AG04450 (cell line): ENCODE data around the gene GUCA2A. TPM values are rescaled to one million over a fixed set of nuclear protein-coding genes. Genes with fewer than 3 reads are reported as not detected.

ENCODE experiments used
- CTCF ChIA-PET: fragments of 300-600, 350-600 bp; formaldehyde crosslinking; extraction: SDS; loops from one replicate; lab custom pipeline; 2022; ENCODE audit warnings: antibody characterized with exemption, inconsistent platforms; lab: Charles Lee
- POLR2A ChIA-PET: fragments of 350-600 bp; formaldehyde crosslinking; extraction: SDS; loops from one replicate; lab custom pipeline; 2021; ENCODE audit warnings: antibody characterized with exemption, inconsistent platforms; lab: Yijun Ruan, JAX
- DNase-seq: peaks from one replicate; pipeline ENCODE4 v3.0.0-alpha.2; 2011; ENCODE audit warnings: low read depth, low spot score
- H3K27ac ChIP-seq: one replicate; pipeline ENCODE4 v1.5.1; 2012; ENCODE audit warnings: low read depth, low read length, control low read depth
- H3K27me3 ChIP-seq: one replicate; pipeline ENCODE4 v1.6.0; 2012; ENCODE audit warnings: low read length; ENCODE audit not compliant: control insufficient read depth, insufficient read depth
- H3K4me3 ChIP-seq: 2 replicates; pipeline ENCODE4 v1.5.1; 2011; ENCODE audit warnings: mild to moderate bottlenecking, low read depth, low read length, control low read depth
- H3K9me3 ChIP-seq: 2 replicates; pipeline ENCODE4 v1.5.1; 2012; ENCODE audit warnings: low read length; ENCODE audit not compliant: control insufficient read depth, insufficient read depth
- CTCF ChIP-seq: IDR thresholded peaks from 2 replicates; pipeline ENCODE4 v1.5.1; 2011; ENCODE audit warnings: low read depth, low read length, control low read depth, inconsistent platforms
- polyA plus RNA-seq: library from polyadenylated mRNA; depleted of rRNA; stranded (reverse); fragments of >200 nt; gene quantifications from 2 replicates; pipeline ENCODE4 v1.2.3, GENCODE V29; 2011

The GUCA2A gene
- polyA plus RNA-seq, 1 experiment = not detected

DNA sequence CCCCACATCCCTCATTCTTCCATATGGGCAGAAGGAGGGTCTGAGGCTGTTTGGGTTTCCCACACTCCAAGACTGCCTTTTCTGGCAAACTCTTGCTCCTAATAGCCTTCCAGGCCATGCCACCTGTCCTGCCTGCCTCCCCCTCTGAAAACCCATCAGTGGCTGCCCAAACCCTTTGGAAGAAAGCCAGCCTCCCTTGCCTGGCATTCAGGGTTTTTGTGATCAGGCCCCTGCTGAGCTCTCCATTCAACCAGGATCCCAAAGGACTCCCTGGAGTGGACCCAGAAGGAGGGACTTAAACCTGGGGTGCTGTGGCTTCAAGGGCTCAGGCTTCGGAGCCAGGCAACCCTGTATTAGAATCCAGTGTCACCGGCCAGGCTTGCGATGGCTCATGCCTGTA, 4.2 kb upstream of the GUCA2A start:
- Histone ChIP-seq H3K27ac (no peak overlapping the region), H3K9me3 (no peaks in the 10 kb centered on the region), H3K4me3 (no peak overlapping the region), H3K27me3 (no peaks in the 10 kb centered on the region)
- ChIA-PET CTCF (no interaction called here), POLR2A (no interaction called here)
- no peak for TF ChIP-seq CTCF
- no peak for DNase-seq

DNA sequence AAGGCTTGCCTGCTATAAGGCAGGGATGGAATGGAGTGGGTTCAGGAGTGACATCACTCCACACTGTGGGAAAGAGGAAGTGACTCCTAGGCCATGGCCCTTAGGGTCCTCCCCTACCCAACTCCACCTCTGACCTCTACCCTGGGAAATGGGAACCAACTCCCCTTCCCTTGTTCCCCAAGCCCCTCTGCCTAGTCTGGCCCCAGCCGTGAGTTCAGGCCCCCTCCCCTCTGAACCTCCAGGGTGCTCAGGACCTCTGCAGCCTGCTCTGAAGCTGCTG, 3.8 kb upstream of the GUCA2A start:
- H3K27ac ChIP-seq = no peak overlapping the region
- DNase-seq = no peak
- peaks cover under 1% of the 10 kb centered on the region for H3K27me3 ChIP-seq
- TF ChIP-seq CTCF = no peak
- H3K4me3 ChIP-seq = no peak overlapping the region
- peaks cover 2% of the 10 kb centered on the region; the same call in 1 of the 2 replicates for H3K9me3 ChIP-seq
- POLR2A ChIA-PET = no interaction called here
- CTCF ChIA-PET = no interaction called here

DNA sequence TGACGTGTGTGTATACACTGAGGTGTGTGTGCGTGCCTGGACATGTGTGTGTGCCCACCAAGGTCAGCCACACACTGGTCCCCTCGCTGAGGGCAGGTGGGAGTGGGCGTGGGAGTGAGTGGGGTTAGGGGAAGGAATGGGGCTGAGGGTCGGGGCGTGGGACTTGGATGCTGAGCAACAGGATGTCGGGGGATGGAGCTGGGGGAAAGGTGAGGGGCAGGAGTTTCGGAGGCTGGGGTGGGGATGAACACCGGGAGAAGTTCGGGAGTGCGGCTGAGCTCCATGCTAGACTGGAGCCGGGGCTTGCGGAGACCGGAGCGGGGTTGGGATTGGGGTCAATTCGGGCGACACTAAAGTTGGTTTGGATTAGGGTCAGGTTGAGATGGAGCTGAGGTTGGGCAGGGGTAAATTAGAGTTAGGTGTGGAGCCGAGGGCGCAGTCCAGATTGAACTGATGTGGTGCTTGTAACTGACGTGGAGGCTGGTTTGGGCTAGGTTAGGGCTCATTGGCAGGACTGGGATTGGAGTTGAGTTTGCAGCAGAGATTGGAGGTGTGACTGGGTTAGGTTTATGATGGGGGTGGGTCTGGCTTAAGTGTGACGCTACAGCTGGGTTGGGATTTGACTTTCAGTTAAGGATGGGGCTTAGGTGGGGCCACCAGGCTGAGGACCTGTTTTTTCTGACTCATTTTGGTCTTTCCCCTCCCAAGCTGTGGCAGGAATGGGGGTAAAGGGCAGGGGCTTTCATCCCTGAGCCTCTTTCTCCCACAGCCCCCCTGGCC, 3.3 kb upstream of the GUCA2A start:
- H3K4me3 ChIP-seq = no peak overlapping the region
- CTCF ChIA-PET = interaction anchor here (0.6 kb wide), 1 partner anchor 264 kb away, joined by 7 read pairs; no protein-coding TSS in a partner anchor
- POLR2A ChIA-PET = no interaction called here
- DNase-seq = no peak
- TF ChIP-seq CTCF = no peak
- peaks cover 3% of the 10 kb centered on the region for H3K27me3 ChIP-seq
- no peak overlapping the region for H3K27ac ChIP-seq
- peaks cover 2% of the 10 kb centered on the region; the same call in 1 of the 2 replicates for H3K9me3 ChIP-seq

DNA sequence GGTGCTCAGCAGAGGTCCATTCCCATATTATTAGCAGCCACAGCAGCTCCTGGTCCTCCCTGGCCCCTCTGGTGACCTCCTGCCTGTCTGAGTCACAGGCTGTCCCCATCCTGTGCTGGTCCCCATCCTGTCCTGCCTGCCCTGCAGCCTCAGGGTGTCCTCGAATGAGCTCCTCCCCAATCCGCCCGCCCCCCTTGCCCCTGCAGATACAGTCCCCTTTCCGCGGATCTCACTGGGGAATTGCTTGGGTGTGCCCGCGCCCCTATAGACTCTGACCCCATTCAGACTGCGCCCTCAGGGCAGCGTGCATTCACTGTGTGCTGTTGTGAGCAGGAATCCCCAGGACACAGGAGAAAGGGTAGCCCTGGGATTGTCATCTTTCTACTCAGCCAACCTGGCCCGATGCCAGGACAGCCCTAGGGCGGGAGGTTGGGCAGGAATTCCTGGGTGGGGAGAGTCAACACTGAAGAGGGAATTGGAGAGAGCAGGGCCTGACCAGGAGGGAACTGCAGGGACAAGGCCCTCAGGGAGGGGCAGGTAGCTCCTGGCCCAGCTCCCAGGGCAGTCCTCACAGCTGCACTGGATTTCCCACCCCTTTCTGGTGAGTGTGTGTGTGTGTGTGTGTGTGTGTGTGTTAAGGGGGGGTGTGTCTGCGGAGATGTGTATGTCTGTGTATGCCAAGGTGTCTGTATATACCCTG, 1.1 kb upstream of the GUCA2A start:
- CTCF ChIA-PET = interaction anchor here (4.6 kb wide), 1 partner anchor 8 kb away, joined by 35 read pairs; no protein-coding TSS in a partner anchor
- POLR2A ChIA-PET = no interaction called here
- H3K27ac ChIP-seq = no peak overlapping the region
- no peak for TF ChIP-seq CTCF
- H3K27me3 ChIP-seq = peaks cover 7% of the 10 kb centered on the region
- DNase-seq = no peak
- peaks cover 2% of the 10 kb centered on the region for H3K9me3 ChIP-seq
- no peak overlapping the region for H3K4me3 ChIP-seq
